ENCODE data around the gene KLK4. TPM values are rescaled to one million over a fixed set of nuclear protein-coding genes. Genes with fewer than 3 reads are reported as not detected.

The KLK4 gene
- total and polyA plus RNA-seq, 9 of the 15 experiments (the other 6 are each of a cell fraction or from before 2014, with no cell fraction given) = not detected

DNA sequence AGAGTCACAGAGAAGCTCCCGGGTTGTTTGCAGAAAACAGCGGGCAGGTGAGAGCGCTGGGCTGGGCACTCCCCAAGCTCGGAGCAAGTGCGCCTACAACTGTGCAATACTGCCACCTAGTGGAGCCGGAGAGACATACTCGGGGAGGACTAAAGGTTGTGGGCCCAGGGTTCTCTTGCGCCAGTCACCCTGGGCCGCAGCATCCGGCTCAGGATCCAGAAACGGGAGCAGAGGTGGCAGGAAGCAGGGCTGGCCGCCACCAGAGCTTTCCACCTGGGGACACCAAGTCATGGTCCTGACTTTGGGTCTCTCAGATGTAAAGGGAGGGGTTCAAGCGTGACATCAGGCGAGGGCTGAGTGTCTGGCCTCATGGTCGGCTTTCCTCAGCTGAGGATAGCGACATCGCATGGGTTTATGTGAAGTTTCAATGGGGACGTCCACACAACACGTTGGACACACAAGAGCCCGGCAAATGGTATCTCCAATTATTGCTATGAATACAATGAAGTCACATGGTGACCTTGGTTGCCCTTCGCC is 11.2 kb upstream of the KLK4 start (continued):
- TF ChIP-seq, protein P1, sequence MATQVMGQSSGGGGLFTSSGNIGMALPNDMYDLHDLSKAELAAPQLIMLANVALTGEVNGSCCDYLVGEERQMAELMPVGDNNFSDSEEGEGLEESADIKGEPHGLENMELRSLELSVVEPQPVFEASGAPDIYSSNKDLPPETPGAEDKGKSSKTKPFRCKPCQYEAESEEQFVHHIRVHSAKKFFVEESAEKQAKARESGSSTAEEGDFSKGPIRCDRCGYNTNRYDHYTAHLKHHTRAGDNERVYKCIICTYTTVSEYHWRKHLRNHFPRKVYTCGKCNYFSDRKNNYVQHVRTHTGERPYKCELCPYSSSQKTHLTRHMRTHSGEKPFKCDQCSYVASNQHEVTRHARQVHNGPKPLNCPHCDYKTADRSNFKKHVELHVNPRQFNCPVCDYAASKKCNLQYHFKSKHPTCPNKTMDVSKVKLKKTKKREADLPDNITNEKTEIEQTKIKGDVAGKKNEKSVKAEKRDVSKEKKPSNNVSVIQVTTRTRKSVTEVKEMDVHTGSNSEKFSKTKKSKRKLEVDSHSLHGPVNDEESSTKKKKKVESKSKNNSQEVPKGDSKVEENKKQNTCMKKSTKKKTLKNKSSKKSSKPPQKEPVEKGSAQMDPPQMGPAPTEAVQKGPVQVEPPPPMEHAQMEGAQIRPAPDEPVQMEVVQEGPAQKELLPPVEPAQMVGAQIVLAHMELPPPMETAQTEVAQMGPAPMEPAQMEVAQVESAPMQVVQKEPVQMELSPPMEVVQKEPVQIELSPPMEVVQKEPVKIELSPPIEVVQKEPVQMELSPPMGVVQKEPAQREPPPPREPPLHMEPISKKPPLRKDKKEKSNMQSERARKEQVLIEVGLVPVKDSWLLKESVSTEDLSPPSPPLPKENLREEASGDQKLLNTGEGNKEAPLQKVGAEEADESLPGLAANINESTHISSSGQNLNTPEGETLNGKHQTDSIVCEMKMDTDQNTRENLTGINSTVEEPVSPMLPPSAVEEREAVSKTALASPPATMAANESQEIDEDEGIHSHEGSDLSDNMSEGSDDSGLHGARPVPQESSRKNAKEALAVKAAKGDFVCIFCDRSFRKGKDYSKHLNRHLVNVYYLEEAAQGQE (IDR thresholded peaks at IDR 0.05; ENCODE audit: borderline replicate concordance) = peak; percentile 77; the same call in 1 of the 2 replicates
- TF ChIP-seq, protein P1 (CRISPR knock-in tag; IDR thresholded peaks at IDR 0.05; ENCODE audit: low read depth) = 0 out of 2 replicates have a peak, but pooled peaks have one; percentile 12
- TF ChIP-seq CTBP1 (IDR thresholded peaks at IDR 0.05; ENCODE audit: borderline replicate concordance) (peak; percentile 39; the same call in 1 of the 2 replicates), FOS (IDR thresholded peaks at IDR 0.05; ENCODE audit: extremely low read depth, insufficient read length) (no peak), CXXC5 (CRISPR knock-in tag; IDR thresholded peaks at IDR 0.05) (no peak), CHCHD3 (CRISPR knock-in tag; IDR thresholded peaks at IDR 0.05) (no peak), TFAP4 (CRISPR knock-in tag; IDR thresholded peaks at IDR 0.05; ENCODE audit: borderline replicate concordance) (no peak)
- TF ChIP-seq, protein P2, sequence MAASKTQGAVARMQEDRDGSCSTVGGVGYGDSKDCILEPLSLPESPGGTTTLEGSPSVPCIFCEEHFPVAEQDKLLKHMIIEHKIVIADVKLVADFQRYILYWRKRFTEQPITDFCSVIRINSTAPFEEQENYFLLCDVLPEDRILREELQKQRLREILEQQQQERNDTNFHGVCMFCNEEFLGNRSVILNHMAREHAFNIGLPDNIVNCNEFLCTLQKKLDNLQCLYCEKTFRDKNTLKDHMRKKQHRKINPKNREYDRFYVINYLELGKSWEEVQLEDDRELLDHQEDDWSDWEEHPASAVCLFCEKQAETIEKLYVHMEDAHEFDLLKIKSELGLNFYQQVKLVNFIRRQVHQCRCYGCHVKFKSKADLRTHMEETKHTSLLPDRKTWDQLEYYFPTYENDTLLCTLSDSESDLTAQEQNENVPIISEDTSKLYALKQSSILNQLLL (CRISPR knock-in tag; IDR thresholded peaks at IDR 0.05; ENCODE audit: borderline replicate concordance) = no peak
- TF ChIP-seq, protein P3, sequence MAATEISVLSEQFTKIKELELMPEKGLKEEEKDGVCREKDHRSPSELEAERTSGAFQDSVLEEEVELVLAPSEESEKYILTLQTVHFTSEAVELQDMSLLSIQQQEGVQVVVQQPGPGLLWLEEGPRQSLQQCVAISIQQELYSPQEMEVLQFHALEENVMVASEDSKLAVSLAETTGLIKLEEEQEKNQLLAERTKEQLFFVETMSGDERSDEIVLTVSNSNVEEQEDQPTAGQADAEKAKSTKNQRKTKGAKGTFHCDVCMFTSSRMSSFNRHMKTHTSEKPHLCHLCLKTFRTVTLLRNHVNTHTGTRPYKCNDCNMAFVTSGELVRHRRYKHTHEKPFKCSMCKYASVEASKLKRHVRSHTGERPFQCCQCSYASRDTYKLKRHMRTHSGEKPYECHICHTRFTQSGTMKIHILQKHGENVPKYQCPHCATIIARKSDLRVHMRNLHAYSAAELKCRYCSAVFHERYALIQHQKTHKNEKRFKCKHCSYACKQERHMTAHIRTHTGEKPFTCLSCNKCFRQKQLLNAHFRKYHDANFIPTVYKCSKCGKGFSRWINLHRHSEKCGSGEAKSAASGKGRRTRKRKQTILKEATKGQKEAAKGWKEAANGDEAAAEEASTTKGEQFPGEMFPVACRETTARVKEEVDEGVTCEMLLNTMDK (IDR thresholded peaks at IDR 0.05; ENCODE audit: borderline replicate concordance, insufficient read depth, low read depth, low read length, poor library complexity, severe bottlenecking) = peak; percentile 11
- TF ChIP-seq, protein P4, sequence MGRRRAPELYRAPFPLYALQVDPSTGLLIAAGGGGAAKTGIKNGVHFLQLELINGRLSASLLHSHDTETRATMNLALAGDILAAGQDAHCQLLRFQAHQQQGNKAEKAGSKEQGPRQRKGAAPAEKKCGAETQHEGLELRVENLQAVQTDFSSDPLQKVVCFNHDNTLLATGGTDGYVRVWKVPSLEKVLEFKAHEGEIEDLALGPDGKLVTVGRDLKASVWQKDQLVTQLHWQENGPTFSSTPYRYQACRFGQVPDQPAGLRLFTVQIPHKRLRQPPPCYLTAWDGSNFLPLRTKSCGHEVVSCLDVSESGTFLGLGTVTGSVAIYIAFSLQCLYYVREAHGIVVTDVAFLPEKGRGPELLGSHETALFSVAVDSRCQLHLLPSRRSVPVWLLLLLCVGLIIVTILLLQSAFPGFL (CRISPR knock-in tag; IDR thresholded peaks at IDR 0.05) = no peak
- TF ChIP-seq, protein P5, sequence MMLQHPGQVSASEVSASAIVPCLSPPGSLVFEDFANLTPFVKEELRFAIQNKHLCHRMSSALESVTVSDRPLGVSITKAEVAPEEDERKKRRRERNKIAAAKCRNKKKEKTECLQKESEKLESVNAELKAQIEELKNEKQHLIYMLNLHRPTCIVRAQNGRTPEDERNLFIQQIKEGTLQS (IDR thresholded peaks at IDR 0.05) = no peak
- TF ChIP-seq, protein P5 (CRISPR knock-in tag; conservative IDR thresholded peaks at IDR 0.05) = peak; percentile 60; the same call in 1 of the 2 replicates

All from K562 (cell line).